Activated CD8-positive, alpha-beta memory T cell treated with anti-CD3 and anti-CD28 coated beads, Interleukin-2, amount 50 U/mL, for 24 hours (primary cell): ENCODE data around the gene ZNF469.

Source experiments
- DNase-seq: peaks from one replicate; pipeline ENCODE4 v3.0.0-alpha.2; 2020; ENCODE audit errors: extremely low read depth

ZNF469 gene

DNA sequence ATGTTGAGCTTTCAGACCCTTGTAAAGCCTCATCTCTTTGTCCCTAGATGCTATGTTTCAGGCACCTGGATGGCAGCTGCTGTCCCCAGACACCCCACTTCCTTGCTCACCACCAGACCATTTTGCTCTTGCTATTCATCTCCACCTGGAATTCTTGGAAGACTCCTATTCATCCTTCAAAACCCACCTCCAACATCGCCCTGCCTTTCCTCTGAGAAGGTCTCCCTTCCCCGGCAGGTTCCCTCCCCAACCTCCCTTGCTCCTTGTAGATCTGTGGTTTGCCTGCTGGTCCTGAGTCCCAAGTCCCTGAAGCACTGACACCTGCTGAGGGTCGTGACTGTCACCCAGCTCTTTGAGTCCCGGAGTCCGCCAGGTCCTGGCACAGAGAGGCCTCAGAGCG, 9.9 kb downstream of the ZNF469 start:
- DNase-seq, result no peak

DNA sequence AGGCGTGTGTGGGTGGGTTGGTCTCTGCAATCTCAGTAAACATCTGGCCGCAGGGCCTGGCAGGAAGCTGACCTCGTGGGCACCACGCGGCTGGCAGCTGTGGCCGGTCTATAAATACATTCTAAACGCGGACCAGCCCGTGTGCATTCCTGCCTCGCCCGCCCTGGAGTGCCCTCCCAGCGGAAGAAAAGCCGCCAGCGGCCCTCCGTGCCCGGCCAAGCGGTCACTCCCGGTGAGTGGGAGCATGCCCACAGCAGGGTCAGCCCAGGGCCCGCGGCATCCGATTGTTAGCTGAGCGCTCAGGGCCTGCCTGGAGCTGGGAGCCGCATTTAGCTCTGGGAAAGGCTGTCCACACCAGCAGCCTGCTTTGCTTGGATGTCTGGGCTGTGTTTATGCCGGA, 10.3 kb downstream of the ZNF469 start:
- no peak for DNase-seq

DNA sequence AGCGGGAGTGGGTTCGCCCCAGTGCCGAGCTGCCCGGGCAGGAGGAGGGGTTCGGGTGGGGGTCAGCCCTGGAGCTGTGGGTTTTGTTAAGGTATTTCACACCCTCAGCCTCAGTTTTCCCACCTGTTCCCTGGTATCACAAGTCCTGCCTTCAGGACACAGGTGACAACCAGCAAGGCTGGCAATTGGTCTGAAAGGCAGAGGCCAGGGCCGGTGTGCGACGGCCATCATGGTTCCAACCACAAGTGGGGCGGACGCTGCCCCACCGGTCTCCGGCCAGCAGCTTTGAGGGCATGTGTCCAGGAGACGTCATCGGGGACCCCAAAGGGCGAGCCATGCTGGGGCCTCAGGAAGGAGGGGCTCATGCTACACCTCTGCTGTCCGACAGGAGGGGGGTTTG, 10.8 kb downstream of the ZNF469 start:
- DNase-seq, result no peak

DNA sequence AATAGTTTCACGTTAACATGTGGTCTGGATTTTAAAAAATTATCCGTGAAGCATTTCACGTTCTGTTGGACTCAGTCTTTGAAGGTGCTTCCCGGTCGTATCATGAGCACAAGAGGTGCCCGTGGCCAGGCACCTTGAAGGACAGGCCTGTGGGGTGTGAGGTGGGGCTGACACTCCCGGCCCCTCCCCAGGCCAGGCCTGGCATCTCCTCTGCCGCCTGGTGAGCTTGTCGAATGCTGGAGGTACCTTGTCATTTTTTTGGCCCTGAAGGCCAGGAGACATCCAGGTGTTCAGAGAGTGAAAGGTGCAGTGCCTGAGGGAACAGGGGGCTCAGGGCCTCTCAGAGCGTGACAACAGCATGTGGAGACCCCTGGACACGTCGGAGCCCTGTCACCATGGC, 11.7 kb downstream of the ZNF469 start:
- no peak for DNase-seq

DNA sequence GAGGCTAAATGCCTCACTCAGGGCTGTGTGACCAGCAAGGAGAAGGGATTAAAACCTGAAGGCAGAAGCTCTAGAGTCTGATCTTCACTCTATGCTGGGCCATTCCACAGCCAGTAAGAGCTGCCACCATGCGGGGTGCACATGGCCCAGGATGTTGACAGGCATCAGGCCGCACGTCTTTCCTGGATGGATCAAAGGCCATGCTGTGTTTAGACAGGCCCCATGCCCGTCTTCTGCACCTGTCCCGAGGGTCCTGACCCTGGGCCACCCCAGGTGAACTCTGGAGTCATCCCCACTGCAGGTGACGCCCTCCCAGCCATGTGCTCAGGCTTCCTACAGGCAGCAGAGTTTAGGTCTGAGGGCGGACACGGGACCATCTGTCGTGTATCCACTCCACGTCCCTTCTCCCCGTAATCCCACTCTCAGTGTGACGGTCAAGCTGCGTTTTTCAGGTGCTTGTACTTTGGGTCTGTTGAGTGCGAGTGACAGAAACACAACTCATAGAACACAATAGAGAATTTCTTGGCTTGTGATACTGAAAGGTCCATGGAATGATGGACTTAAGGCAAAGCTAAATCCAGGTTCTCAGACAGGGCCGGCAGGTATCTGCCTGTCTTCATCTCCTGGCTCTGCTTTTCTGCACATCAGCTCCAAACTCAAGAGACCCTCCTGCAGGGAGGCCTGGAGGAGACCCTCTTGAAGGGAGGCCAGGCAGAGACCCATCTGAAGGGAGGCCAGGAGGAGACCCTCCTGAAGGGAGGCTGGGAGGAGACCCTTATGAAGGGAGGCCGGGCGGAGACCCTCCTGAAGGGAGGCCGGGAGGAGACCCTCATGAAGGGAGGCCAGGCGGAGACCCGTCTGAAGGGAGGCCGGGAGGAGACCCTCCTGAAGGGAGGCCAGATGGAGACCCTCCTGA, 13.2 kb downstream of the ZNF469 start:
- no peak for DNase-seq

DNA sequence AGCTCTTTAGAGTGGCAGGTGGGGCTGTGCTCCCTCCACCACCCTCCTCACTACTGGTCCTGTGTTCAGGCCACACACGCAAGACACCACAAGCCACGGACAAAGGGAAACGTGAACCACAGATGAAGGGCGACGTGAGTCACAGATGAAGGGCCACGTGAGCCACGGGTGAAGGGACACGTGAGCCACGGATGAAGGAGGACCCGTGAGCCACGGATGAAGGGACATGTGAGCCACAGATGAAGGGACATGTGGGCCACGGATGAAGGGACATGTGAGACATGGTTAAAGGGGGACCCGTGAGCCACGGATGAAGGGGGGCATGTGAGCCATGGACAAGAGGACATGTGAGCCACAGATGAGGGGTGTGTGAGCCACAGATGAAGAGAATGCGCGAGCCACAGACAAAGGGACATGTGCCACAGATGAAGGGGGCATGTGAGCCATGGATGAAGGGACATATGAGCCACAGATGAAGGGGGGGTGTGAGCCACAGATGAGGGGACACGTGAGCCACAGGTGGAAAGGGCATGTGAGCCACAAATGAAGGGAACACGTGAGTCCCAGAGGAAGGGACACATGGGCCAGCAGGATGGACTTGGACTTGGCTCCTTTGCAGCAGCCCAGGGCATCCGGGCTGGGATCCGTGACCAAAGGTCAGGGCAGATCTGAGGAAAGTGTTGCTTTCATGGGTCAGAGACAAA, 15.6 kb downstream of the ZNF469 start:
- DNase-seq, result no peak

DNA sequence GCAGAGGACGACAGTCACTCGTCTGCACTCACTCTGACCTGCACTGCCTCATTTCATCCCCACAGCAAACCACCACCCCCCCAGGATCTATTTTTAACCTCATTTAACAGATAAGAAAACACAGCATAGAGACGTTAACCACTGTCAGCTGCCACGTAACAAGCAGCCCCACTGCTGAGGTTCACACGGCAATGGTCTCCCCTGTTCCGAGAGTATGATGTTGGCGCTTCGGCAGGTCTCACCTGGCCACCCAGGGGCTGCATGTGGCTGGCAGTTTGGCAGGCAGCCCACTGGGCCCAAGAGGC, 16.1 kb downstream of the ZNF469 start:
- no peak for DNase-seq

DNA sequence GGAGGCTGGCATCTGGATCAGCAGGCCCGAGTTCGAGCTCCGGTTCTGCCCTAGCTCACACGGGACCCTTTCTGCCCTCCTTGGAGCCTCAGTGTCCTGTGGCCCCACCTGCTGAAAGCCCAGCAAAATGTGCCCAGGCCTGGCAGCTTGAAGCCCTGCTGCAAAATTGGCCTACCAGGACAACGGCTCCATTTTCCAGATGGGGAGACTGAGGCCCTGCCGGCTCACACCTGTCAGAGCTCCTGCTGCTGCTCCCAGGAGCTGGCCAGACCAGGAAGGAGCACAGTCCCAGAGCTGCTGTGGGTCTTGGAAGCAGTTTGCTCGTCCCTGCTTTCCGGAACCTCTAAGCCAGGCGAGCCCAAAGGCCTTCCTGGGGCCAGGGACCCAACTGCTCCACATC, 17.4 kb downstream of the ZNF469 start:
- DNase-seq, result no peak

DNA sequence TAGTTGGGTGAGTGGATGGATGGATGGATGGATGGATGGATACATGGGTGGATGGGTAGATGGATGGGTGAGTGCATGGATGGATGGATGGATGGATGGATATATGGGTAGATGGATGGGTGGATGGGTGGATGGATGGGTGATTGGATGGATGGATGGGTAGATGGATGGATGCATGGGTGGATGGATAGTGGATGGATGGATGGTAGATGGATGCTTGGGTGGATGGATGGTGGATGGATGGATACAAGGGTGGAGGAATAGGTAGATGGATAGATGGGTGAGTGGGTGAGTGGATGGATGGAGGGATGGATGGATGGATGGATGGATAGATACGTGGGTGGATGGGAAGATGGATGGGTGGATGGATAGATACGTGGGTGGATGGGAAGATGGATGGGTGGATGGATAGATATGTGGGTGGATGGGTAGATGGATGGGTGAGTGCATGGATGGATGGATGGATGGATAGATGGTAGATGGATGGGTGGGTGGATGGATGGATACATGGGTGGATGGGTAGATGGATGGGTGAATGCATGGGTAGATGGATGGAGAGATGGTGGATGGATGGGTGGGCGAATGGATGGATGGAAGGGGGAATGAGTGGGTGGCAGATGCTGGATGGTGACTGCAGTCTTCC, 19.0 kb downstream of the ZNF469 start:
- no peak for DNase-seq

DNA sequence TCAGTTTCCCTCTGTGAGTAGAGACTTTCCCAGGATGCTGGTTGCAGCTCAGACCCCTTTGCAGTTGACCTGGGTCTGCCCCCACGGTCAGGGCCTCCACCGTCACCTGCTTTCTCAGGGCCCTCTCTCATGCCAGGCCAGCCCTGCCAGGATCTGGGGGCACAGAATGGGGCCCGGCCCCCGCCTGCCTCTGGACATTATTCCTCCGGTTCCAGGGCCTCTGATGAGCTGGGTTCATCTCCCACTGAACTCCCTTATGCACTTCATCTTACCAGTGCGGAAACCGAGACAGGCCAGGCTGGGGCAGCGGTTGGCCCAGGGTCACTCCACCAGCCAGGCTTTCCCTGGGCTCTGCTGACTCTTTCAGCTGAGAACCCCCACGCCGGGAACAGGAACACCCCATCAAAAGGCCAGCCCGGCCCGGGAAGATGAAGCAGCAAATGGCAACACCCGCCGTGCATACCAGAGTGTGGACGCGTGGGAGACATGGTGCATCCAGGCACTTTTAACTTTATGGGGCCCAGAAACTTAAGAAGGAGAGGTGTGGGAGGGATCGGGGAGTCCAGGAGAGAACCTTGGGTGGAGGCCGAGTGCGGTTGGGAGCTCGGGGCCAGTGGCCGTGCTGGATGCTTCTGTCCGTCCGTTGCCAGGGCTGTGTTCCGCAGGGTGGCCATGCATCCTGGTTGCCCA, 19.9 kb downstream of the ZNF469 start:
- DNase-seq, result no peak

DNA sequence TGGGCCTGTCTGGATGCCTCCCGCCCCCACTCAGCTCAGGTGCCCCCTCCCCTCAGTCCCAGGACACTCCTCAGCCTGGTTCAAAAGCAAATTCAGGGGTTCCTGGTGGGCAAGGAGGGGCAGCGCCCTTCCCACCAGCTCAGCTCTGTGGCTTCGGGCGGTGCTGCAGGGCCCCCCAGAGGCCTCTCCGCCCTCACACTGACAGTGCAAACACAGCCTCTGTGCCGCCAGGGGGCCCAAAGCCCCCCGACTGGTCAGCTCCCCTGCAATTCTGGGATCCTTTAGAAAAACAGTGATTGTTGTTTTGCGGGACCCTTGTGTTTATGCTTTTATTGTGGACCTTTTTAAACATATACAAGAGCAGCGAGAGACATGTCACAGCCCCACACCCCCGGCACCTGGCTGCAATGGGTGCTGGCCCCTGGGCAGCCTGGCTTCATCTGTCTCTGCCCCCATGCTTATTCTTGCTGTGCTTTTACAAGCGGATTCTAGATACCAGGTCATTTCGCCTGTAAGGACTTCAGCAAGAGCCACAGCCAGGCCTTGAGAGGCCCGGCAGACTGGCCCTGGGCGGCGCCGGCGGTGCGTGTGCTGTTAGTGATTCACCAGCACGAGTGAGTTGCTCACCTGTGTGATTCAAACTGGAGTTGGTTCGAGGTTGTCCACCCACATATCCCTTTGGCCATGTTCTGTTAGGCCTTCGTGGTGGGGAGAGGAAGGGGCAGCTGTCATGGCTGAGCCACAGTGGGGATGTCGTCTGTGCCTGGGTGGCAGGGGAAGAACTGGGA, 21.2 kb downstream of the ZNF469 start:
- no peak for DNase-seq

DNA sequence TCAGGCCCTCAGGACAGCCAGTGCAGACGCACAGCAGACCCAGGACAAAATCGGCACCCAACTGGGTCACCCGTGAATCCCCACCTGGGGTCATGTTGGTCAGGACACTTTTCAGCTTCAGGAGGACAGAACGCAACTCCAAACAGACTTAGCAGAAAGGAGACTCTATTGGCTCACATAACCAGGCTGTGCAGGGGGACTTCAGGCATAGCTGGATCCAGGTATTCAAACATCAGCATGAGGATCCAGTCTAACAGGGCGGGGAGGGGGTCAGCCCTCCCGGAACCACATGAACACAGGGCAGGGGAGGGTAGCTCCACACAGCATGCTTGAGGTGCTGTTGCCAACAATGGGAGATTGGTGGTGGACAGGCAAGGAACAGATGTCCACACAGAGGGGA, 22.0 kb downstream of the ZNF469 start:
- no peak for DNase-seq

DNA sequence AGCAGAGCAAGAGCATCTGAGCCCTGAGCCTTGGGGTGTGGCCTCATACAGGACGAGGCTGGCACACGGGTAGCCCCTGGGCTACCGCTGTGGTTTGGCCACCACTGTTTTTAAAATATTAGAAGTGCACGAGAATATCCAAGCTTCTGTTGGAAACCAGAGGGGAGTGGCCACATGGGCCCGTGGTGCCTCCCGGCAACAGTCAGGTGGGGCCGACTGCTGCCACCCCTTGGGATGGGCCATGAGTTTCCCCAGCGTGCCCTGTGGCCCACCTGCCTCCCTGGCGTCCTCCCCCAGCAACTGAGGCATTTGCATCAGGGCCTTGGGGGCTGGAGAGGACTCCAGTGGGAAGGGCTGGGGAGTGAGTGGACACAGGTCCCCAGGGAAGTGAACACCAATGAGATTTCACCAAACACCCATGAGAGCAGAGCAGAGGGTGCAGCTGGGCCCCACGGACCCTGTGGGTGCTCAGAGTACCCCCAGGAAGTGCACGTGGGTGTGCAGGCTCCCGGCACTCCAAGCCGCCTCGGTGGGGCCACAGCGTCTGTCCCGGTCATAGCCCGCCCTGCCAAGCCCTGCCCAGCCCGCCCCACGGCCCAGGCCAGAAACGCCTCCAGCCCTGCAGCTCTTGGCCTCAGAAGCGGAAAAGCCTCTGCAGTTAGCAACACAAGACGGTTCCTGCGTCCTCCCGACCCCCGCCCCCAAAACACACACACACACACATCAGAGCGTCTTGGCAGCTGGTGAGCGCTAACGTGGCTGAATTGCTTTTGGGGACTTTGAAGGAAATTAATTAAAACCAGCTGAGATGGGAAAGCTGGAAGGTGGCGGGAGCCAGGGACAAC, 22.7 kb downstream of the ZNF469 start:
- DNase-seq, result no peak

DNA sequence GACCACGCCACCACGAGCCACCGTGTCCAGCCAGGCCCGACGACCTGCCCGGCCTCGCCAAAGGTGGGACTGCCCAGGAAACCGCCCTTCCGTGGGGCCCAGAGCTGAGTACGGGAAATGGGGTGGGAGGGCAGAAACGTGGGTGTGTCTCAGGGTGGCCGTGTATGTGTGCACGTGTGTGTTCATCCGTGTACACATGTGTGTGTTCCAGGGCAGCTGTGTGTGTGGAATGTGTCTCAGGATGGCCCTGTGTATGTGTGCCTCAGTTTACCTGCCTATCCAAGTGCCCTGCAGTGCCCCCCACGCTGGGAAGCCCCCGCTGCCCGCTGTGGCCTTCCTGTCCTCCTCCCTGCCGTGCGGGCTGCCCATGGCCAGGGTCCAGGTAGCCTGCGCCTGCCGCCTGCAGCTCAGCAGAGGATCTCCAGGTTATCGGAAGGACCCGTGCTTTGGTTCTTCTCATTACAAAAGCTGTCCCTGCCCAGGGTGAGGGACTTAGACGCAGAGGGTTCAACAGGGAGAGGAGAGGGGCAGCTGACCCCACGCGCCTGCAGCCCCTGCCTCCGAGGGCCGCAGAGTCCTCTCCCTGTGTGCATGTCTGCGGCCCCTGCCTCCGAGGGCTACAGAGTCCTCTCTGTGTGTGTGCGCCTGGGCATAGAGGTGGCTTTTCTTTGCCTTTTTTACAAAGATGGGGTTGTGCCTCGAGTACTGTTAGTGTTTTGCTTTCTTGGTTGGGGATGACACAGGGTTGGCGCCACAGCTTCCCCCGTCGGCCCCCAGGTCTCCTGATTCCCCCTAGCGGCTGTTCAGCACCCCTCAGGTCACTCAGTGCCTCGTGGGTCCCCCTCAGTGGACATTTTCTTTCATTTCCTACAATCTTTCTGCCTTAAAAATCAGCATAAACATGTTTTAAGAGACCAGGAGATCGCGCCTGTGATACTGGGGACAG, 23.6 kb downstream of the ZNF469 start:
- no peak for DNase-seq

DNA sequence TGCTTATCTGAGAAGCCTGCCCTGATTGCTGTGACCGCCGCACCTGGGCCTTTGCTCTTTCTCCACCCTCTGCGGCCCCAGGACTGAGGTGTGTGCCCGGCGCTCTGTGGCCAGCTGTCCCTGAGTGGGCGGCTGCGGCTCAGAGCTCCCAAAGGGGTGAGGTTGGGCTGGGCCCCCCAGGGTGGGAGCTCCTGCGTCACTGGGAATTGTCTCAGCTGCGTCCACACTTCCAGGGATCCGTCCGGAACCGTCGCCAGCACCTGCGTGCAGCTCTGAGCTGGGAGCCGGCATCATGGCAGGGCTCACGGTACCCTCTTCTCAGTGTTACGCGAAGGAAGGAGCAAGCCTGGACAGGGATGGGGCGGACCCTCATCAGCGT, 24.3 kb downstream of the ZNF469 start:
- DNase-seq, result no peak

DNA sequence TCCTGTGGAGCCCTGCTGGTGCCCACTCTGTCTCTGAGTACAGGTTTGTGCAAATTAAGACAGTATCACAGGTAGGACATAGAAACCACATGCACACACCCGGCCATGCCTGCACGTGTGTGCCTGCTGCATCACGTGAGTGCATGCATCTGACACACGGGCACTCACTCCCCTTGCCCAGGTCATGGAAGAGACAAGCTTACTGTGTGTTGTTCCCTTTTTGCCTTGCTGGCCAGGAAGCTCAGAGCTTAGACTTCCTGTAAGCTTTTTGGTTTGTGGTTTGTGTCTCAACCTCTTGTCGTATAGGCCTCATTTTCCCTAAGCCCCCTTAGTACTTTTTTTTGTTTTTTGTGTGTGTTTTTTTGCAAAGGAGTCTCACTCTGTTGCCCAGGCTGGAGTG, 25.0 kb downstream of the ZNF469 start:
- DNase-seq, result no peak

DNA sequence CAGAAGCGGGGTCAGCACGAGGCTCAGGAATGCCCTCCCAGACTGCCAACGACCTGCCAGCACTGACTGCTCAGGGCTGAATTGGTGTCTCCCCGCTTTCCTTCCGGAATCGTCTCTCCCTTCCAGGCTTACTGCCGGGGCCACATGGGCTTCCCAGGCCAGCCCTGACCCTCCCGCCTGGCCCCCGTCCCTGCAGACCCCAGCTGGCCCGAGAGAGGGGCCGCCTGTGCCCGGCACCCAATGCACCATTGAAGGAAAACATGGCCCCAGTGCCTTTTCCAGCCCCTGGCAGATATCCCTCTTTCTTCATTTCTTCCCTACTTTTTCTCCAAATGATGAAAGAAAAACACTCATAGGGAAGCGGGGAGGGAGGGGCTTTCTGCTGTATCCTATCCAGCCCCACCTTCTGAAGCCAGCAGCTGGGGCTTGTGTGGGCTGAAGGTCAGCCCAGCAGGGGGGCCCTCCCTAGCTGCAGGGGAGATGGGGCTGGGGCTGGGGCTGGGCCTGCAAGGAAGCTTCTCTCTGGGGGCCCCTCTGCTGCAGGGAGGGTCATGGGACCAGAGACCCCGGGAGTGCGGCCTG, 25.9 kb downstream of the ZNF469 start:
- no peak for DNase-seq

DNA sequence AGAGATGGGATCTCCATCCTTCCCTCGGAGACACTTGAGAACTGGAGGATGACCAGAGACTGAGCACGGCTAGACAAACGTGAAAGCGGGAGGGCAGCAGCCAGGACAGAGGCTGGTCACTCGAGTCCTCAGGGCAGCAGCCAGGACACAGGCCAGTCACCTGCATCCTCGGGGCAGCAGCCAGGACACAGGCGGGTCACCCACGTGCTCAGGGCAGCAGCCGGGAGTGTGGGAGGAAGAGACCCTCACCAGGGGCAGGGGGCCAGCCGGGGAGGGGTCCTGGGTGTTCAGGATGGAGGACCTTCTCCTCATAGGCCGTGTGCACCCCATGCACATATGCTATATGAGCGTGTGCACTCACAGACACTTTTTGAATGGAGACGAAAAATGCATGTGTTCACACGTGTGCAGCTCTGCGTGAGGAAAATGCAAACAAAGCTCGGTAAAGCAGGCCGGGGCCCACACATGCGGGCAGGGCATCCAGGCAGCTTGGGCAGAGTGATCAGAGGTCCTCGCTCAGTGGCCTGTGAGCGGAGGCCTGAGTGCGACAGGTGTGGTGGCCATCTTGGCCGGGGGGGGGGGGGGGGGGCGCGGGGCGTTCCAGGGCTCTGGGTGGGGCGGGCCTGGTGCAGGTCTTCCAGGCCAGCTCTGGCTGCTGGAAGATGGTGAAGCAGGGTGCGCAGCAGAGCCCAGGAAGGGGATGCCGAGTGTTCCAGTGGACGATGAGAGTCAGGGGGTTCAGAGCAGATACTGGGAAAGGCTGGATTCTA, 26.7 kb downstream of the ZNF469 start:
- no peak for DNase-seq
